Measurements from ENCODE around the gene FAM184A.

- TF ChIP-seq POLR2A (IDR thresholded peaks at IDR 0.05; ENCODE audit: low read depth, low read length) (no peak), POLR2AphosphoS5 (IDR thresholded peaks at IDR 0.05; ENCODE audit: low read depth, low read length) (no peak)
Observed at GRCh38 chr6:119026822-119027221, 51.6 kb downstream of the FAM184A start.

Measured in GM12892 (cell line).